Activated B cell treated with CpG ODN at 0.5 μM for 24 hours (primary cell): ENCODE data around the gene STARD10. TPM values are rescaled to one million over a fixed set of nuclear protein-coding genes. Genes with fewer than 3 reads are reported as not detected.

ENCODE experiments used
- ATAC-seq: fragments of 200-7000 bp; cut with Tn5 transposase; one replicate; pipeline ENCODE4 v1.10.0; 2021; ENCODE audit warnings: low read depth, mild to moderate bottlenecking, moderate library complexity
- CTCF ChIA-PET: fragments of 350-600 bp; sonication (Branson Sonifier 250); formaldehyde crosslinking; loops from one replicate; lab custom pipeline; 2021; ENCODE audit warnings: antibody characterized with exemption; lab: Charles Lee
- POLR2A ChIA-PET: fragments of 350-600 bp; sonication (Branson Sonifier 250); formaldehyde crosslinking; loops from one replicate; lab custom pipeline; 2021; ENCODE audit warnings: antibody characterized with exemption; lab: Charles Lee
- DNase-seq: peaks from one replicate; pipeline ENCODE4 v3.0.0; 2022
- H3K27ac Mint-ChIP-seq: one replicate; pipeline ENCODE4 v1.8.0; 2020; ENCODE audit warnings: mixed read lengths
- H3K27me3 Mint-ChIP-seq: one replicate; pipeline ENCODE4 v1.8.0; 2021; ENCODE audit warnings: mixed read lengths
- H3K36me3 Mint-ChIP-seq: one replicate; pipeline ENCODE4 v1.8.0; 2021; ENCODE audit warnings: low read depth, mixed read lengths
- H3K4me1 Mint-ChIP-seq: one replicate; pipeline ENCODE4 v1.8.0; 2021; ENCODE audit warnings: mixed read lengths
- H3K4me3 Mint-ChIP-seq: one replicate; pipeline ENCODE4 v1.8.0; 2020; ENCODE audit warnings: mild to moderate bottlenecking, mixed read lengths
- H3K9me3 Mint-ChIP-seq: one replicate; pipeline ENCODE4 v1.8.0; 2020; ENCODE audit warnings: mixed read lengths
- CTCF ChIP-seq: fragments of 200-600 bp; IDR thresholded peaks from one replicate; pipeline ENCODE4 v1.8.0; 2022; ENCODE audit warnings: antibody characterized with exemption, mild to moderate bottlenecking
- intact Hi-C: fragments of 100-400 bp; cut with micrococcal nuclease; formaldehyde crosslinking; loops from one replicate; pipeline ENCODE4 v1.15.1; 2024
- total RNA-seq: library from RNA; stranded (reverse); gene quantifications from 2 replicates; pipeline ENCODE4 v1.2.3, GENCODE V29; 2022

STARD10 gene
- total RNA-seq, 1 donor from 2014 or later, result 42.6 TPM

- no peaks in the 10 kb centered on the region for H3K9me3 Mint-ChIP-seq
- no peak overlapping the region for H3K27ac Mint-ChIP-seq
- ChIA-PET POLR2A (interaction anchor here (0.6 kb wide), 1 partner anchor 365 kb away, joined by 5 read pairs; no protein-coding TSS in a partner anchor), CTCF (interaction anchor here (2.0 kb wide), 1 partner anchor 94 kb away, joined by 5 read pairs; no protein-coding TSS in a partner anchor)
- H3K36me3 Mint-ChIP-seq, result peaks cover 42% of the 10 kb centered on the region
- no peak overlapping the region for H3K4me3 Mint-ChIP-seq
- H3K27me3 Mint-ChIP-seq, result no peaks in the 10 kb centered on the region
- no peak for DNase-seq
- H3K4me1 Mint-ChIP-seq, result peaks cover 64% of the 10 kb centered on the region
- no peak for TF ChIP-seq CTCF
- no peak for ATAC-seq
- intact Hi-C loops, result loop anchor here (10.0 kb wide), 2 partner anchors 234 to 594 kb away; partner anchors contain the start of gene INPPL1
Observed at GRCh38 chr11:72818971-72819370, 25.1 kb upstream of the STARD10 start.

GRCh38 chr11:72817966-72818365 is 24.1 kb upstream of the STARD10 start:
- ATAC-seq (no peak), DNase-seq (no peak)
- Mint-ChIP-seq H3K27ac (peak overlapping the region; percentile 53), H3K9me3 (no peaks in the 10 kb centered on the region), H3K36me3 (peaks cover 49% of the 10 kb centered on the region), H3K4me1 (peaks cover 64% of the 10 kb centered on the region), H3K27me3 (no peaks in the 10 kb centered on the region), H3K4me3 (no peak overlapping the region)
- POLR2A ChIA-PET, result no interaction called here
- TF ChIP-seq CTCF, result no peak
- intact Hi-C loops, result loop anchor here (10.0 kb wide), 2 partner anchors 233 to 593 kb away; partner anchors contain the start of gene INPPL1
- CTCF ChIA-PET, result interaction anchor here (2.0 kb wide), 1 partner anchor 93 kb away, joined by 5 read pairs; no protein-coding TSS in a partner anchor

GRCh38 chr11:72816404-72816990 is 22.6 kb upstream of the STARD10 start:
- Mint-ChIP-seq H3K9me3 (no peaks in the 10 kb centered on the region), H3K4me1 (peaks cover 67% of the 10 kb centered on the region), H3K36me3 (peaks cover 49% of the 10 kb centered on the region), H3K27me3 (no peaks in the 10 kb centered on the region), H3K4me3 (peak overlapping the region; percentile 98), H3K27ac (peak overlapping the region; percentile 94)
- intact Hi-C loops, result loop anchor here (10.0 kb wide), 2 partner anchors 232 to 592 kb away; partner anchors contain the start of gene INPPL1
- ChIA-PET CTCF (interaction anchor here (2.0 to 5.2 kb wide), 3 partner anchors 29 to 92 kb away, joined by 5 to 27 read pairs (median 6); no protein-coding TSS in a partner anchor), POLR2A (interaction anchor here (0.5 to 4.5 kb wide), 12 partner anchors 9 to 373 kb away, joined by 3 to 26 read pairs (median 5); partner anchors contain the start of genes FCHSD2 and STARD10)
- ATAC-seq (no peak), DNase-seq (no peak)
- TF ChIP-seq CTCF, result no peak

GRCh38 chr11:72815110-72815618 is 21.3 kb upstream of the STARD10 start:
- ATAC-seq (no peak), DNase-seq (no peak)
- CTCF ChIA-PET, result interaction anchor here (0.7 to 5.2 kb wide), 3 partner anchors 28 to 93 kb away, joined by 4 to 27 read pairs (median 6); no protein-coding TSS in a partner anchor
- intact Hi-C loops, result loop anchor here (1.0 to 10.0 kb wide), 7 partner anchors 22 to 590 kb away; partner anchors contain the start of genes ARAP1, FCHSD2 and INPPL1
- Mint-ChIP-seq H3K4me1 (peaks cover 56% of the 10 kb centered on the region), H3K27me3 (no peaks in the 10 kb centered on the region), H3K4me3 (peak overlapping the region; percentile 98), H3K36me3 (peaks cover 44% of the 10 kb centered on the region), H3K27ac (peak overlapping the region; percentile 94), H3K9me3 (no peaks in the 10 kb centered on the region)
- POLR2A ChIA-PET, result interaction anchor here (0.6 to 4.5 kb wide), 24 partner anchors 12 to 376 kb away, joined by 3 to 26 read pairs (median 4); partner anchors contain the start of genes FCHSD2 and STARD10
- TF ChIP-seq CTCF, result no peak
